Smooth muscle cell (in vitro differentiated cells): ENCODE results near the gene VARS2. TPM values are rescaled to one million over a fixed set of nuclear protein-coding genes. Genes with fewer than 3 reads are reported as not detected.

Experiments used
- DNase-seq: peaks from one replicate; lab custom pipeline; 2025; ENCODE audit not compliant: unreplicated experiment; lab: John Stamatoyannopoulos, UW
- H2AFZ ChIP-seq: fragments of 200-600 bp; sonication (generic); 2 replicates; pipeline ENCODE4 v1.6.0; 2016; ENCODE audit warnings: antibody characterized with exemption, low read depth, mild to moderate bottlenecking
- H3F3A ChIP-seq: fragments of 200-600 bp; sonication (generic); 2 replicates; pipeline ENCODE4 v1.6.0; 2017; ENCODE audit warnings: antibody characterized with exemption, low read depth
- H3K27ac ChIP-seq: fragments of 200-600 bp; sonication (generic); 2 replicates; pipeline ENCODE4 v1.5.1; 2016; ENCODE audit warnings: low read depth, mild to moderate bottlenecking
- H3K27me3 ChIP-seq: fragments of 200-600 bp; sonication (generic); 2 replicates; pipeline ENCODE4 v1.6.1; 2016; ENCODE audit warnings: low read depth, mild to moderate bottlenecking
- H3K36me3 ChIP-seq: fragments of 200-600 bp; sonication (generic); 2 replicates; pipeline ENCODE4 v1.5.1; 2016; ENCODE audit warnings: low read depth
- H3K4me1 ChIP-seq: fragments of 200-600 bp; sonication (generic); 2 replicates; pipeline ENCODE4 v1.5.1; 2016; ENCODE audit warnings: low read depth
- H3K4me2 ChIP-seq: fragments of 200-600 bp; sonication (generic); 2 replicates; pipeline ENCODE4 v1.6.0; 2016; ENCODE audit warnings: mild to moderate bottlenecking
- H3K4me3 ChIP-seq: fragments of 200-600 bp; sonication (generic); 2 replicates; pipeline ENCODE4 v1.5.1; 2016; ENCODE audit warnings: mild to moderate bottlenecking
- H3K79me2 ChIP-seq: fragments of 200-600 bp; sonication (generic); 2 replicates; pipeline ENCODE4 v1.6.0; 2016; ENCODE audit warnings: low read depth, mild to moderate bottlenecking
- H3K9ac ChIP-seq: fragments of 200-600 bp; sonication (generic); 2 replicates; pipeline ENCODE4 v1.6.0; 2016; ENCODE audit warnings: low read depth
- H3K9me3 ChIP-seq: fragments of 200-600 bp; sonication (generic); replicated peaks from 2 replicates; pipeline ENCODE4 v1.5.1; 2016; ENCODE audit warnings: low read depth
- H4K20me1 ChIP-seq: fragments of 200-600 bp; sonication (generic); 2 replicates; pipeline ENCODE4 v1.6.0; 2016; ENCODE audit warnings: low read depth
- WGBS: methylation state at CpG from one replicate; pipeline ENCODE4 v1.1.7; 2016; ENCODE audit warnings: low lambda C conversion rate; 5-methylcytosine and 5-hydroxymethylcytosine counted together
- polyA plus RNA-seq: library from polyadenylated mRNA; unstranded; fragments of >200 nt; fragmentation: Nextera tagmentation; extraction: Ambion mirVana; gene quantifications from 2 replicates; pipeline ENCODE4 v1.2.1, GENCODE V29; 2016
- total RNA-seq: library from RNA; depleted of rRNA; stranded (reverse); fragments of >200 nt; gene quantifications from 2 replicates; pipeline ENCODE4 v1.2.3, GENCODE V29; 2014
- TF ChIP-seq, protein P1 (sequence below): fragments of 200-600 bp; sonication (generic); IDR thresholded peaks from 2 replicates; pipeline ENCODE4 v1.5.1; 2017; ENCODE audit warnings: borderline replicate concordance, mild to moderate bottlenecking, antibody characterized with exemption; ENCODE audit not compliant: insufficient read depth, poor library complexity, severe bottlenecking

VARS2 gene
- total and polyA plus RNA-seq, 2 experiments from 2014 or later: 15.1 to 15.4 TPM

GRCh38 chr6:30928677-30929076, 14.6 kb downstream of the VARS2 start:
- no peaks in the 10 kb centered on the region for H3K4me1 ChIP-seq
- H4K20me1 ChIP-seq: no peaks in the 10 kb centered on the region
- H3F3A ChIP-seq: no peaks in the 10 kb centered on the region
- no peaks in the 10 kb centered on the region for H3K27me3 ChIP-seq
- H2AFZ ChIP-seq: no peak overlapping the region
- H3K4me3 ChIP-seq: no peak overlapping the region
- no peak for DNase-seq
- H3K9me3 ChIP-seq: no peaks in the 10 kb centered on the region
- H3K36me3 ChIP-seq: no peaks in the 10 kb centered on the region
- no peaks in the 10 kb centered on the region for H3K79me2 ChIP-seq
- no peak overlapping the region for H3K27ac ChIP-seq
- H3K4me2 ChIP-seq: no peak overlapping the region
- TF ChIP-seq, protein P1, sequence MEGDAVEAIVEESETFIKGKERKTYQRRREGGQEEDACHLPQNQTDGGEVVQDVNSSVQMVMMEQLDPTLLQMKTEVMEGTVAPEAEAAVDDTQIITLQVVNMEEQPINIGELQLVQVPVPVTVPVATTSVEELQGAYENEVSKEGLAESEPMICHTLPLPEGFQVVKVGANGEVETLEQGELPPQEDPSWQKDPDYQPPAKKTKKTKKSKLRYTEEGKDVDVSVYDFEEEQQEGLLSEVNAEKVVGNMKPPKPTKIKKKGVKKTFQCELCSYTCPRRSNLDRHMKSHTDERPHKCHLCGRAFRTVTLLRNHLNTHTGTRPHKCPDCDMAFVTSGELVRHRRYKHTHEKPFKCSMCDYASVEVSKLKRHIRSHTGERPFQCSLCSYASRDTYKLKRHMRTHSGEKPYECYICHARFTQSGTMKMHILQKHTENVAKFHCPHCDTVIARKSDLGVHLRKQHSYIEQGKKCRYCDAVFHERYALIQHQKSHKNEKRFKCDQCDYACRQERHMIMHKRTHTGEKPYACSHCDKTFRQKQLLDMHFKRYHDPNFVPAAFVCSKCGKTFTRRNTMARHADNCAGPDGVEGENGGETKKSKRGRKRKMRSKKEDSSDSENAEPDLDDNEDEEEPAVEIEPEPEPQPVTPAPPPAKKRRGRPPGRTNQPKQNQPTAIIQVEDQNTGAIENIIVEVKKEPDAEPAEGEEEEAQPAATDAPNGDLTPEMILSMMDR: no peak
- no peak overlapping the region for H3K9ac ChIP-seq
- WGBS: 98% methylated on average over 3 of the region's 3 CpGs

GRCh38 chr6:30930506-30930905, 16.5 kb downstream of the VARS2 start:
- TF ChIP-seq, protein P1: no peak
- Histone ChIP-seq H4K20me1 (no peaks in the 10 kb centered on the region), H3K9ac (no peak overlapping the region), H3K9me3 (no peaks in the 10 kb centered on the region), H3K4me3 (no peak overlapping the region), H3K27me3 (no peaks in the 10 kb centered on the region), H3F3A (no peaks in the 10 kb centered on the region), H3K4me2 (no peak overlapping the region), H3K79me2 (no peaks in the 10 kb centered on the region), H2AFZ (no peak overlapping the region), H3K36me3 (no peaks in the 10 kb centered on the region), H3K4me1 (no peaks in the 10 kb centered on the region), H3K27ac (no peak overlapping the region)
- DNase-seq: no peak
- 97% methylated on average over 4 of the region's 4 CpGs for WGBS

DNA sequence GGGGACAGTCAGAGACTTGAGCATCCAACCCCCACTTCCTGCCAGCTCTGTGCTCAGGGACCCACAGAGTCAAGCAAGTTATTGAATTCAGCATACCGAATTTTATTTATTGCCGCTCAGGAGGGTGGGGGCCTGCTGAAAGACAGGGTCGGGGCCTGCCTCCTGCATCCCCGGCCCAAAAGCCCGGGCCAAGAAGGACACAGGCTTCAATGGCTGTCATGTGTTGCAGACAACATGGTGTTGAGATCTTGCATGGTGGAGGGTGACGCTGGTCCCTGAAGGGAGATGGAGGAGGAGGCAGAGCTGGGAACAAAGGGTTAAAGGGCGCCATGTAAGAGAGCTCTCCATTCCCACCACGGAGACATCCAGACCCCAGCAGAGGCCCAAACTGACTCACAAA, 17.2 kb downstream of the VARS2 start:
- H3K9me3 ChIP-seq: no peaks in the 10 kb centered on the region
- 72% methylated on average over 8 of the region's 8 CpGs for WGBS
- TF ChIP-seq, protein P1: no peak
- H3K36me3 ChIP-seq: no peaks in the 10 kb centered on the region
- H3K9ac ChIP-seq: no peak overlapping the region
- no peaks in the 10 kb centered on the region for H3K79me2 ChIP-seq
- H3K27ac ChIP-seq: no peak overlapping the region
- no peaks in the 10 kb centered on the region for H3K4me1 ChIP-seq
- H3K27me3 ChIP-seq: no peaks in the 10 kb centered on the region
- H3K4me2 ChIP-seq: no peak overlapping the region
- no peak for DNase-seq
- no peaks in the 10 kb centered on the region for H3F3A ChIP-seq
- H2AFZ ChIP-seq: no peak overlapping the region
- H3K4me3 ChIP-seq: no peak overlapping the region
- no peaks in the 10 kb centered on the region for H4K20me1 ChIP-seq

GRCh38 chr6:30931969-30932645, 18.1 kb downstream of the VARS2 start, which contains the start of gene SFTA2:
Gene SFTA2, minus strand, starts transcription at chr6:30932170. Its CDS starts 74 bp downstream, at chr6:30932096.
- DNase-seq: no peak

More at GRCh38 chr6:30931969-30932645, 18.1 kb downstream of the VARS2 start, which contains the start of gene SFTA2:
- Histone ChIP-seq H3K36me3 (no peaks in the 10 kb centered on the region), H3K4me2 (no peak within 1 kb of the TSS), H3F3A (no peaks in the 10 kb centered on the region), H3K9me3 (no peaks in the 10 kb centered on the region), H3K4me3 (no peak within 1 kb of the TSS), H3K9ac (no peak within 1 kb of the TSS), H3K27ac (no peak within 1 kb of the TSS), H3K4me1 (no peaks in the 10 kb centered on the region), H3K79me2 (no peaks in the 10 kb centered on the region), H4K20me1 (no peaks in the 10 kb centered on the region), H3K27me3 (no peaks in the 10 kb centered on the region), H2AFZ (no peak within 1 kb of the TSS)
- 81% methylated on average over 7 of the region's 7 CpGs for WGBS
- TF ChIP-seq, protein P1: no peak
